Testis (tissue), 3 donors: ENCODE results near the gene FHIT. TPM values are rescaled to one million over a fixed set of nuclear protein-coding genes. Genes with fewer than 3 reads are reported as not detected.

ENCODE experiments used
- DNase-seq: peaks from one replicate; pipeline ENCODE4 v3.0.0-alpha.2; 2019
- H3K27ac ChIP-seq, 2 donors: fragments of 200-600 bp; sonication (generic); one replicate each; pipeline ENCODE4 v1.5.1; 2019
- H3K27me3 ChIP-seq: fragments of 200-600 bp; sonication (generic); one replicate; pipeline ENCODE4 v1.5.1; 2019
- H3K36me3 ChIP-seq: fragments of 200-600 bp; sonication (generic); one replicate; pipeline ENCODE4 v1.5.1; 2017; ENCODE audit warnings: low read depth; ENCODE audit errors: missing control alignments
- H3K4me1 ChIP-seq: fragments of 200-600 bp; sonication (generic); one replicate; pipeline ENCODE4 v1.5.1; 2019
- H3K4me3 ChIP-seq, 2 donors: fragments of 200-600 bp; sonication (generic); one replicate each; pipeline ENCODE4 v1.5.1; 2017 to 2019
- H3K9me3 ChIP-seq: fragments of 200-600 bp; sonication (generic); one replicate; pipeline ENCODE4 v1.5.1; 2017
- CTCF ChIP-seq, 3 experiments: fragments of 450-650 bp in 2 of 3; fragments of 200-600 bp in 1 of 3; sonication (generic) in 1 of 3; IDR thresholded peaks; one replicate each; pipeline ENCODE4 v1.5.1; 2016 to 2019; ENCODE audit warnings: antibody characterized with exemption in 3 of 3, mild to moderate bottlenecking in 2 of 3, moderate library complexity in 1 of 3
- POLR2A ChIP-seq: fragments of 450-650 bp; IDR thresholded peaks from one replicate; pipeline ENCODE4 v1.6.1; 2017; ENCODE audit warnings: antibody characterized with exemption, mild to moderate bottlenecking, moderate library complexity
- WGBS, 2 donors: methylation state at CpG; one replicate each; pipeline ENCODE4 v1.1.5; 2018; 5-methylcytosine and 5-hydroxymethylcytosine counted together
- intact Hi-C: fragments of 100-400 bp; cut with DNase I; formaldehyde crosslinking; loops from one replicate; pipeline ENCODE4 v1.15.1; 2023; ENCODE audit warnings: low total_unique reads
- polyA plus RNA-seq: library from polyadenylated mRNA; stranded (reverse); fragments of 350-450 nt; fragmentation: Illumina TruSeq; extraction: RNeasy Lipid Tissue Mini Kit (QIAGEN cat#74804); gene quantifications from one replicate; pipeline ENCODE4 v1.2.3, GENCODE V29; 2014; ENCODE audit warnings: low read depth, low replicate concordance; ENCODE audit not compliant: insufficient read depth
- total RNA-seq, 2 donors: library from RNA; depleted of rRNA; stranded (reverse); fragments of >200 nt; gene quantifications; one replicate each; pipeline ENCODE4 v1.2.3, GENCODE V29; 2016

The FHIT gene
- total and polyA plus RNA-seq, 3 donors from 2014 or later, result 10.1 to 29.6 (median 15.5) TPM

- Histone ChIP-seq H3K27ac (no peak overlapping the region), H3K9me3 (no peaks in the 10 kb centered on the region), H3K4me3 (no peak overlapping the region), H3K4me1 (no peaks in the 10 kb centered on the region), H3K36me3 (no peaks in the 10 kb centered on the region), H3K27me3 (no peaks in the 10 kb centered on the region)
- intact Hi-C loops, result no loop called here
- DNase-seq, result no peak
- WGBS, 2 donors, result 100% methylated on average over 2 of the region's 2 CpGs
- no peak for TF ChIP-seq POLR2A
- TF ChIP-seq CTCF (IDR thresholded peaks at IDR 0.05), result no peak
Observed at GRCh38 chr3:59780209-59780608, 1471.0 kb downstream of the FHIT start.

DNA sequence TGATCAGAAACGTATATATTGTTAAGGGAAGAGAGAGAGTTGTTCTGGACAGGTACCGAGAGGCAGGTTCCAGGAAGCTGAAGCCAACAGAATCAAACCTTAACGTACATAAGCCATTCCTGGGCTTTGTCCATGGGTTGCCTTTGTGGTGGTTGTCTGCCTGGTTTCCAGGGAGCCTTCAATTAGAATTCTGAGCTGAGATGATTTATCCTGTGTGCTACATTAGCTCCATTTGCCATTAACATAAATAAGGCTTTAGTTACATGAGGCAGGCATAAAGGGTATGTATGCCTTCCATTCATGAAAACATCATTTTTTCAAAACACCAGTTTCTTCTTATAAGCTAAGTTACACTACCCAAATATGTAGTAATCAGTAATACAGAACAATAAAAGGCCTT, 1472.0 kb downstream of the FHIT start:
- Histone ChIP-seq H3K36me3 (no peaks in the 10 kb centered on the region), H3K9me3 (no peaks in the 10 kb centered on the region), H3K4me3 (no peak overlapping the region), H3K4me1 (no peaks in the 10 kb centered on the region), H3K27me3 (no peaks in the 10 kb centered on the region), H3K27ac (no peak overlapping the region)
- intact Hi-C loops, result no loop called here
- no peak for TF ChIP-seq CTCF (IDR thresholded peaks at IDR 0.05)
- TF ChIP-seq POLR2A, result no peak
- no peak for DNase-seq
- 87 to 90% methylated on average over 3 of the region's 3 CpGs for WGBS, 2 donors

- WGBS, 2 donors, result 85% methylated on average over 3 of the region's 3 CpGs
- Histone ChIP-seq H3K27ac (no peak overlapping the region), H3K27me3 (no peaks in the 10 kb centered on the region), H3K4me1 (no peaks in the 10 kb centered on the region), H3K4me3 (no peak overlapping the region), H3K36me3 (no peaks in the 10 kb centered on the region), H3K9me3 (no peaks in the 10 kb centered on the region)
- DNase-seq, result no peak
- intact Hi-C loops, result no loop called here
- no peak for TF ChIP-seq CTCF (IDR thresholded peaks at IDR 0.05)
Observed at GRCh38 chr3:59777667-59778077, 1473.6 kb downstream of the FHIT start.

GRCh38 chr3:59777066-59777465, 1474.2 kb downstream of the FHIT start:
- Histone ChIP-seq H3K4me1 (no peaks in the 10 kb centered on the region), H3K36me3 (no peaks in the 10 kb centered on the region), H3K27me3 (no peaks in the 10 kb centered on the region), H3K4me3 (no peak overlapping the region), H3K27ac (no peak overlapping the region), H3K9me3 (no peaks in the 10 kb centered on the region)
- TF ChIP-seq CTCF (IDR thresholded peaks at IDR 0.05), result no peak
- no peak for TF ChIP-seq POLR2A
- 76 to 81% methylated on average over 7 of the region's 7 CpGs for WGBS, 2 donors
- intact Hi-C loops, result no loop called here
- DNase-seq, result no peak

DNA sequence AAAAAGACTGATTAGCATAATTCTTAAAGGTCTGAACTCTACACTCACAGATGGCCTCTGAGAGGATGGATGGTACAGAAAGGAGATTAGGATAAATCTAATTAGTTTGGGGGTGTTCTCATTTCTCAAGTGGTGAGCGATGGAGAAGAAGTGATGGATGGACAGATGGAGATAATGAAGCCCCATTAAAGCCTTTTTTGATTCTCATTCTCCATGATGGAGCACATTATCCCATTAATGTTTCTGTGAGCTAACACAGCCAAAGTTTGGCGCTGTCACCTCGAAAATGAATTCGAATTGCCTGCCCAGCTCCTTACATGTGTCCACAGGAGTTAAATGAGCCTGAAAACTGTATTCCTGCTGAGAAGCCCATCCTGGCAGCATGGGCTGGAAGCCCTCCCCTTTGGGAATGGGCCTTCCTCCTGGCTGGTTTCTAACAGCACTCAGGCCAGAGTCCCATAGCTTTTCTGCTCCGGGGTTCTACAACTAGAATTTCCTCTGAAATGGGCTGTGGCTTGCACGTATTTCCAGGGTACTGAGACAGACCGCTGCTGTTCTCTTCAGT, 1475.4 kb downstream of the FHIT start:
- Histone ChIP-seq H3K4me1 (no peaks in the 10 kb centered on the region), H3K9me3 (no peaks in the 10 kb centered on the region), H3K4me3 (no peak overlapping the region), H3K27ac (no peak overlapping the region), H3K27me3 (no peaks in the 10 kb centered on the region), H3K36me3 (no peaks in the 10 kb centered on the region)
- 68 to 88% methylated on average over 7 of the region's 7 CpGs for WGBS, 2 donors
- no peak for DNase-seq
- intact Hi-C loops, result no loop called here
- no peak for TF ChIP-seq POLR2A
- no peak for TF ChIP-seq CTCF (IDR thresholded peaks at IDR 0.05)
